ENCODE data around the gene VAT1L. TPM values are rescaled to one million over a fixed set of nuclear protein-coding genes. Genes with fewer than 3 reads are reported as not detected.

The VAT1L gene
- total RNA-seq, 1 donor from 2014 or later, result 0.32 TPM

DNA sequence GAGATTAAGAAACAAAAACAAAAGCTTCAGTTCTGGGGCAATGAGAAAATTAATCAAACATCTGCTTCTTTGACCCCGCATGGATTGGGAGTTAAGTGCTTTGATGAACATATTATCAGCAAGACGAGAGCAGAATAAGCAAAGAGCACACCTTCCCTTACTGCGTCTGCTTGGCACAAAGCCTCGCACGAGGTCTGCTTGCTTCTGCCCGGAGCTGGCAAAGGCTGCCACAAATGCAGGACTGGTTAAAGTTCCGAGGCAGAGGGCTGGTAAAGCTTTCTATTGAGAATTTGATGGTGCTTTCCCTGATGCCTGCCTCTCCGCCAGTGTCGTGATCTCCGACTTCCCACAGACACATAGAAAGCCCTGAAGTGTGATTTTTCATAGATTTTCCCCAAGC lies 17.0 kb downstream of the VAT1L start:
- H3K27ac ChIP-seq, result no peak overlapping the region
- TF ChIP-seq, protein P1, sequence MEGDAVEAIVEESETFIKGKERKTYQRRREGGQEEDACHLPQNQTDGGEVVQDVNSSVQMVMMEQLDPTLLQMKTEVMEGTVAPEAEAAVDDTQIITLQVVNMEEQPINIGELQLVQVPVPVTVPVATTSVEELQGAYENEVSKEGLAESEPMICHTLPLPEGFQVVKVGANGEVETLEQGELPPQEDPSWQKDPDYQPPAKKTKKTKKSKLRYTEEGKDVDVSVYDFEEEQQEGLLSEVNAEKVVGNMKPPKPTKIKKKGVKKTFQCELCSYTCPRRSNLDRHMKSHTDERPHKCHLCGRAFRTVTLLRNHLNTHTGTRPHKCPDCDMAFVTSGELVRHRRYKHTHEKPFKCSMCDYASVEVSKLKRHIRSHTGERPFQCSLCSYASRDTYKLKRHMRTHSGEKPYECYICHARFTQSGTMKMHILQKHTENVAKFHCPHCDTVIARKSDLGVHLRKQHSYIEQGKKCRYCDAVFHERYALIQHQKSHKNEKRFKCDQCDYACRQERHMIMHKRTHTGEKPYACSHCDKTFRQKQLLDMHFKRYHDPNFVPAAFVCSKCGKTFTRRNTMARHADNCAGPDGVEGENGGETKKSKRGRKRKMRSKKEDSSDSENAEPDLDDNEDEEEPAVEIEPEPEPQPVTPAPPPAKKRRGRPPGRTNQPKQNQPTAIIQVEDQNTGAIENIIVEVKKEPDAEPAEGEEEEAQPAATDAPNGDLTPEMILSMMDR (IDR thresholded peaks at IDR 0.05), result no peak
- no peak for ATAC-seq
- H3K27me3 ChIP-seq, result no peaks in the 10 kb centered on the region
- DNase-seq, result no peak
- no peak overlapping the region for H3K4me3 ChIP-seq
- H3K36me3 ChIP-seq, result no peaks in the 10 kb centered on the region
- no peaks in the 10 kb centered on the region for H3K9me3 ChIP-seq
- intact Hi-C loops (cut with DNase I), result no loop called here
- H3K4me1 ChIP-seq, result no peaks in the 10 kb centered on the region

DNA sequence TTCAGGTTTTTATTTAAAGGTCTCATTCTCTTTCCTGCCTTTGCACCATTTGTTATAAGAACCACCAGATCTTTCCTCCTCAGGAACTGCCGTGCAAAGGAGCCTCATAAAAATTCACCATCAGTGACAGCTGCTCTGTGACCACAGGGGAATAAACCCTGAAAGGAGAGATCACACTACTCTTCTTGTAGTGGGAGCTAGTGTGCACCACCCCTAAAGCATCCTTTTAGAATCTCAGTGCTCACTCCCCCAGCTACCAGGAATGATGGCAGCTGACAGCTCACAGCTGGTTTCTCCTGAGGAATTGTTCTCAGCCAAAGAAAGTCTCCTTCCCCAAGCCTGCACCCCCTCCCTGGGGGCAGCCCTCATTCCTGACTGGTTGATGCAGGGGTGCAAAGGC lies 18.7 kb downstream of the VAT1L start:
- DNase-seq (no peak), ATAC-seq (no peak)
- Histone ChIP-seq H3K27ac (no peak overlapping the region), H3K4me1 (no peaks in the 10 kb centered on the region), H3K4me3 (no peak overlapping the region), H3K27me3 (no peaks in the 10 kb centered on the region), H3K36me3 (no peaks in the 10 kb centered on the region), H3K9me3 (no peaks in the 10 kb centered on the region)
- intact Hi-C loops (cut with DNase I), result no loop called here
- TF ChIP-seq, protein P1 (IDR thresholded peaks at IDR 0.05), result no peak

- Histone ChIP-seq H3K4me1 (peaks cover 2% of the 10 kb centered on the region), H3K27me3 (no peaks in the 10 kb centered on the region), H3K4me3 (no peak overlapping the region), H3K9me3 (no peaks in the 10 kb centered on the region), H3K36me3 (no peaks in the 10 kb centered on the region), H3K27ac (no peak overlapping the region)
- ATAC-seq (no peak), DNase-seq (no peak)
- intact Hi-C loops (cut with DNase I), result no loop called here
- TF ChIP-seq, protein P1 (IDR thresholded peaks at IDR 0.05), result no peak
These were observed 24.6 kb downstream of the VAT1L start for GRCh38 chr16:77812856-77813500.

DNA sequence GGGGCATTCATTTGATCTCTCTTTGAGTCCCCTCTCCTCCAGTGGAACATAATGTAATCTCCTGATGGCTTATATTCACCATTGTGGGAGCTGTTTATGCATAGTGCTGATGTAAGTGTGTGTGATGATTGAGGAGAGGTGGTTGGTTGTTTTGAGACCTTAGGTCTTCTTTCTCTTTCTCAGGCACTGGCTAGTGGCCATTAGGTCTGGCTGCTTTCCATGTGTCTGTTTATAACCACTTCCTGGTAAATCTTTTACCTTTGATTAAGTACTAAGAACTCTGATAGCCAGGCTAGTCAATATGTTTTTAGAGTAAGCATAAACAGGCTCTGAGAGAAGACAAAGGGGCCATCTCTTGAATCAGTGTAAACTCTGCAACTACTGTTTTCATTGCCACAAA lies 27.9 kb downstream of the VAT1L start:
- TF ChIP-seq, protein P1 (IDR thresholded peaks at IDR 0.05), result no peak
- H3K4me3 ChIP-seq, result no peak overlapping the region
- no peak overlapping the region for H3K27ac ChIP-seq
- no peaks in the 10 kb centered on the region for H3K9me3 ChIP-seq
- no peaks in the 10 kb centered on the region for H3K27me3 ChIP-seq
- H3K4me1 ChIP-seq, result peaks cover 2% of the 10 kb centered on the region
- no peak for ATAC-seq
- DNase-seq, result no peak
- no peaks in the 10 kb centered on the region for H3K36me3 ChIP-seq
- intact Hi-C loops (cut with DNase I), result no loop called here

DNA sequence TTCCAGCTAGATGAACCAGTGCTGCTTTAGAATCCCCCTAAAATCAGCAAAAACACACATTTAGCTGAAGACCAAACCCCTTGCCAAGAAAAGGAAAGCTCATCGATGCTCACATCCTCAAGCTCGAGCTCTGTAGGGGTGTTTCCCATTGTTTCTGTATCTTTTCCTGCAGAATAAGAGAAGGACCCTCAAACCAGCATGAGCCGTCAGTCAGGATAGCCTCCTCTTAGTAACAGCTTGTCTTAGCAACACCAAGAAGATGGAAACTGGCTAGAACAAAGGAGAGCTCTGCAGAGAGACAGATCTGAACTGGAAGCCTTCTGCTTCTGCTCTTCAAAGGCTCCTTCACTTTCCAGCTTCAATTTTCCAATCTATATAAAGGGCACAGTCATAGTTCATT lies 32.0 kb downstream of the VAT1L start:
- Histone ChIP-seq H3K4me3 (no peak overlapping the region), H3K27me3 (no peaks in the 10 kb centered on the region), H3K9me3 (no peaks in the 10 kb centered on the region), H3K27ac (no peak overlapping the region), H3K36me3 (no peaks in the 10 kb centered on the region), H3K4me1 (peaks cover 2% of the 10 kb centered on the region)
- TF ChIP-seq, protein P1 (IDR thresholded peaks at IDR 0.05), result no peak
- DNase-seq (no peak), ATAC-seq (no peak)
- intact Hi-C loops (cut with DNase I), result no loop called here

GRCh38 chr16:77822661-77823060 lies 34.3 kb downstream of the VAT1L start:
- ATAC-seq (no peak), DNase-seq (no peak)
- H3K36me3 ChIP-seq, result no peaks in the 10 kb centered on the region
- no peaks in the 10 kb centered on the region for H3K9me3 ChIP-seq
- TF ChIP-seq, protein P1 (IDR thresholded peaks at IDR 0.05), result no peak
- H3K4me1 ChIP-seq, result no peaks in the 10 kb centered on the region
- H3K27ac ChIP-seq, result no peak overlapping the region
- no peak overlapping the region for H3K4me3 ChIP-seq
- no peaks in the 10 kb centered on the region for H3K27me3 ChIP-seq
- intact Hi-C loops (cut with DNase I), result no loop called here
